H4 (cell line): ENCODE results near the gene ZNF516. TPM values are rescaled to one million over a fixed set of nuclear protein-coding genes. Genes with fewer than 3 reads are reported as not detected.

Experiments used
- DNase-seq: peaks from one replicate; pipeline ENCODE4 v3.0.0-alpha.2; 2015; ENCODE audit warnings: low spot score
- total RNA-seq: library from RNA; depleted of rRNA; stranded (reverse); fragments of >200 nt; shearing (Covaris generic); gene quantifications from 2 replicates; pipeline ENCODE4 v1.2.3, GENCODE V29; 2014

Gene ZNF516
- total RNA-seq, 1 experiment from 2014 or later = 7.0 TPM

- DNase-seq = no peak
These were observed 26.4 kb downstream of the ZNF516 start for GRCh38 chr18:76468345-76469304.

- DNase-seq = no peak
These were observed 27.5 kb downstream of the ZNF516 start for GRCh38 chr18:76467371-76468190.

- no peak for DNase-seq
These were observed 28.5 kb downstream of the ZNF516 start for GRCh38 chr18:76466410-76466991.

- no peak for DNase-seq
These were observed 29.2 kb downstream of the ZNF516 start for GRCh38 chr18:76465630-76466409.

- no peak for DNase-seq
These were observed 30.5 kb downstream of the ZNF516 start for GRCh38 chr18:76464281-76465259.

- no peak for DNase-seq
These were observed 31.2 kb downstream of the ZNF516 start for GRCh38 chr18:76463872-76464271.

GRCh38 chr18:76463358-76463757, 31.7 kb downstream of the ZNF516 start:
- DNase-seq = no peak

- no peak for DNase-seq
These were observed 32.7 kb downstream of the ZNF516 start for GRCh38 chr18:76462326-76462694.

GRCh38 chr18:76461692-76462325, 33.2 kb downstream of the ZNF516 start:
- no peak for DNase-seq

- DNase-seq = no peak
These were observed 33.9 kb downstream of the ZNF516 start for GRCh38 chr18:76461148-76461547.

GRCh38 chr18:76460482-76460881, 34.6 kb downstream of the ZNF516 start:
- DNase-seq = no peak

GRCh38 chr18:76459687-76460350, 35.2 kb downstream of the ZNF516 start:
- DNase-seq = peak; percentile 99

- DNase-seq = no peak
These were observed 35.7 kb downstream of the ZNF516 start for GRCh38 chr18:76459312-76459686.

GRCh38 chr18:76458522-76459311, 36.3 kb downstream of the ZNF516 start:
- DNase-seq = no peak

GRCh38 chr18:76457957-76458356, 37.1 kb downstream of the ZNF516 start:
- DNase-seq = no peak

- DNase-seq = no peak
These were observed 37.6 kb downstream of the ZNF516 start for GRCh38 chr18:76457475-76457874.

GRCh38 chr18:76456823-76457222, 38.2 kb downstream of the ZNF516 start:
- no peak for DNase-seq

- no peak for DNase-seq
These were observed 38.9 kb downstream of the ZNF516 start for GRCh38 chr18:76456018-76456750.
